AG04449 (cell line): ENCODE results near the gene SCLT1.

Experiments
- CTCF ChIA-PET: fragments of 350-600 bp; formaldehyde crosslinking; extraction: SDS; loops from one replicate; lab custom pipeline; 2021; ENCODE audit warnings: antibody characterized with exemption; lab: Yijun Ruan, JAX
- POLR2A ChIA-PET: fragments of 400-600, 350-600 bp; formaldehyde crosslinking; extraction: SDS; loops from one replicate; lab custom pipeline; 2020; ENCODE audit warnings: antibody characterized with exemption, inconsistent platforms; lab: Yijun Ruan, JAX
- DNase-seq: peaks from one replicate; pipeline ENCODE4 v3.0.0-alpha.2; 2010; ENCODE audit warnings: low read depth, low spot score
- H3K4me3 ChIP-seq: 2 replicates; pipeline ENCODE4 v1.5.1; 2011; ENCODE audit warnings: low read depth, mild to moderate bottlenecking, control low read depth, low read length
- TF ChIP-seq, protein P1 (sequence below): IDR thresholded peaks from one replicate; pipeline ENCODE4 v1.5.1; 2011; ENCODE audit warnings: mild to moderate bottlenecking, moderate library complexity, low read length, control low read depth, inconsistent platforms; ENCODE audit not compliant: insufficient read depth; ENCODE audit errors: missing control alignments

SCLT1 gene

DNA sequence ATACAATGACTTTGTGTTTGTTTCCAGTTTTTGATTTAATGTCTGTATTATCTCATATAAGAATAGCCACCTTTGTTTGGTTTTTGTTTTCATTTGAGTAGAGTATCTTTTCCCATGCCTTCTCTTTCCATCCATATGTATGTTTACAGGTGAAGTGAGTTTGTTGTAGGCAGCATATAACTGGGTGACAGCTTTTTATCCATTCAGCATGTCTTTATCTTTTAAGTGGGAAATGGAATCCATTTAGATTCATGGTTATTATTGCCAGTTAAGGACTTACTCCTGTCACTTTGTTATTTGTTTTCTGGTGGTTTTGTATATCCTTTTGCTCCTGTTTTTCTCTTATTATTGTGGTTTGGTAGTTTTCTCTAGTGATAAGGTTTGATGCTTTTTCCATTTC lies 34.3 kb downstream of the SCLT1 start:
- DNase-seq, result no peak
- POLR2A ChIA-PET, result no interaction called here
- CTCF ChIA-PET, result no interaction called here
- TF ChIP-seq, protein P1, sequence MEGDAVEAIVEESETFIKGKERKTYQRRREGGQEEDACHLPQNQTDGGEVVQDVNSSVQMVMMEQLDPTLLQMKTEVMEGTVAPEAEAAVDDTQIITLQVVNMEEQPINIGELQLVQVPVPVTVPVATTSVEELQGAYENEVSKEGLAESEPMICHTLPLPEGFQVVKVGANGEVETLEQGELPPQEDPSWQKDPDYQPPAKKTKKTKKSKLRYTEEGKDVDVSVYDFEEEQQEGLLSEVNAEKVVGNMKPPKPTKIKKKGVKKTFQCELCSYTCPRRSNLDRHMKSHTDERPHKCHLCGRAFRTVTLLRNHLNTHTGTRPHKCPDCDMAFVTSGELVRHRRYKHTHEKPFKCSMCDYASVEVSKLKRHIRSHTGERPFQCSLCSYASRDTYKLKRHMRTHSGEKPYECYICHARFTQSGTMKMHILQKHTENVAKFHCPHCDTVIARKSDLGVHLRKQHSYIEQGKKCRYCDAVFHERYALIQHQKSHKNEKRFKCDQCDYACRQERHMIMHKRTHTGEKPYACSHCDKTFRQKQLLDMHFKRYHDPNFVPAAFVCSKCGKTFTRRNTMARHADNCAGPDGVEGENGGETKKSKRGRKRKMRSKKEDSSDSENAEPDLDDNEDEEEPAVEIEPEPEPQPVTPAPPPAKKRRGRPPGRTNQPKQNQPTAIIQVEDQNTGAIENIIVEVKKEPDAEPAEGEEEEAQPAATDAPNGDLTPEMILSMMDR, result no peak
- no peak overlapping the region for H3K4me3 ChIP-seq

DNA sequence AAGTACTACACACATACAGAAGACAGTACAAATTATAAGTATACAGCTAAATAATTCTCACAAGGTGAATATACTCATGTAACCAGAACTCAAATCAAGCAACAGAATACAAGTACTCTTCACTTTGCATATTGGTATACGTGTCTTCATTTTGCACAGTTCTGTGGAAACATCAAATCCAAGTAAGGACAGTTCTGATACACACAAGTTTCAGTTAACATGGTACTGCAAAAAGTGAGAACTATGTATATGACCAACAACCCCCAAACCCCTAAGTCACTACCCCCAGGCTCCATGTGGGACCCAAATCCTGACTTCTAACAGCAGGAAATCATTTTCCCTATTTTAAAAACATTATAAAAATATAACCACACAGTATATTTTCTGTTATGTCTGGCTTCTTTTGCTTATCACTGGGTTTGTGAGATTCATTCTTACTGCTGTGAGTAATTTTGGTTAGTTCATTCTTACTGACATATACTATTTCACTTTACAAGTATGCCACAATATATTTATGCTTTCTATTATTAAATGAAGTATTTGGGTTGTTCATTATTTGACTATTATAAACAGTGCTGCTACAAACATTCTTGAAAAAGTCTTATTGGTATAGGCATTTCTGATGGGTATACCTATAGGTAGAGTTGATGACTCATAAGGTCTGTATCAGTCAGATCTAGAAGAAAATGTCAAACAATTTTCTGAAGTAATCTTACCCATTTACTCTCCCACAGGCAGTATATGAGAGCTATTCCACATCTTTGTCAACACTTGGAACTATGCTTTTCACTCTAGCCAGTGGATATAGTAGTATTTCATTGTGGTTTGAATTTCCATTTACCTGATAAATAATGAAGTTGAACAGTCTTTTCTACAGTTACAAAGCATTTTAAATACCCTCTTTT lies 47.0 kb downstream of the SCLT1 start:
- no peak for DNase-seq
- ChIA-PET CTCF (interaction anchor here (1.3 kb wide), 1 partner anchor 11 kb away, joined by 3 read pairs; no protein-coding TSS in a partner anchor), POLR2A (no interaction called here)
- H3K4me3 ChIP-seq, result no peak overlapping the region
- TF ChIP-seq, protein P1, result no peak

GRCh38 chr4:129043523-129043922 lies 49.8 kb downstream of the SCLT1 start:
- peak; percentile 9 for DNase-seq
- ChIA-PET CTCF (no interaction called here), POLR2A (no interaction called here)
- H3K4me3 ChIP-seq, result no peak overlapping the region
- TF ChIP-seq, protein P1, result no peak

- TF ChIP-seq, protein P1, result no peak
- no peak for DNase-seq
- ChIA-PET CTCF (no interaction called here), POLR2A (no interaction called here)
- no peak overlapping the region for H3K4me3 ChIP-seq
These were observed 52.9 kb downstream of the SCLT1 start for GRCh38 chr4:129040471-129040870.

DNA sequence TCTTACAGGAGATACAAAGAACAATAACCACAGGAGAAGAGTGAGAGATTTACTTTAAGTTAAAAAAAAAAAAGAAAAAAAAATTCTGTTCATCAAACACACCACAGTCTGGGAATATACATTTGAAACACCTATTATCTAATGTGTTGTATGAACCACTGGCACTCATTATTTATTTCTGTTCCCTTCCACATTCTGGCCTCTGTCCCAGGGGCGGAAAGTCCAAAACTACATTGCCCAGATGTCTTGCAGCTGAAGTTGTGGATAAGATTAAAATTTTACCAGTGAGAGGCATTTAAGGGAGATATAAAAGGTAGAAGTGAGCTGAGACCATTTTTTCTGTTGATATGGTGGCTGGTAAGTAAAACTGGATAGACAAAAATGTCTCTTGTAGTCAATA lies 56.2 kb downstream of the SCLT1 start:
- TF ChIP-seq, protein P1, result no peak
- no peak overlapping the region for H3K4me3 ChIP-seq
- ChIA-PET POLR2A (no interaction called here), CTCF (no interaction called here)
- no peak for DNase-seq
